COLO668 (cell line): ENCODE results near the gene CHCHD2.
"Not testable (repeated sequence)": the region's sequence is repeated elsewhere in the genome, so short reads cannot be mapped to it uniquely, and the experiment has no call there.

Source experiments
- DNase-seq: peaks from one replicate; lab custom pipeline; 2025; ENCODE audit not compliant: unreplicated experiment; lab: John Stamatoyannopoulos, UW

Gene CHCHD2

DNA sequence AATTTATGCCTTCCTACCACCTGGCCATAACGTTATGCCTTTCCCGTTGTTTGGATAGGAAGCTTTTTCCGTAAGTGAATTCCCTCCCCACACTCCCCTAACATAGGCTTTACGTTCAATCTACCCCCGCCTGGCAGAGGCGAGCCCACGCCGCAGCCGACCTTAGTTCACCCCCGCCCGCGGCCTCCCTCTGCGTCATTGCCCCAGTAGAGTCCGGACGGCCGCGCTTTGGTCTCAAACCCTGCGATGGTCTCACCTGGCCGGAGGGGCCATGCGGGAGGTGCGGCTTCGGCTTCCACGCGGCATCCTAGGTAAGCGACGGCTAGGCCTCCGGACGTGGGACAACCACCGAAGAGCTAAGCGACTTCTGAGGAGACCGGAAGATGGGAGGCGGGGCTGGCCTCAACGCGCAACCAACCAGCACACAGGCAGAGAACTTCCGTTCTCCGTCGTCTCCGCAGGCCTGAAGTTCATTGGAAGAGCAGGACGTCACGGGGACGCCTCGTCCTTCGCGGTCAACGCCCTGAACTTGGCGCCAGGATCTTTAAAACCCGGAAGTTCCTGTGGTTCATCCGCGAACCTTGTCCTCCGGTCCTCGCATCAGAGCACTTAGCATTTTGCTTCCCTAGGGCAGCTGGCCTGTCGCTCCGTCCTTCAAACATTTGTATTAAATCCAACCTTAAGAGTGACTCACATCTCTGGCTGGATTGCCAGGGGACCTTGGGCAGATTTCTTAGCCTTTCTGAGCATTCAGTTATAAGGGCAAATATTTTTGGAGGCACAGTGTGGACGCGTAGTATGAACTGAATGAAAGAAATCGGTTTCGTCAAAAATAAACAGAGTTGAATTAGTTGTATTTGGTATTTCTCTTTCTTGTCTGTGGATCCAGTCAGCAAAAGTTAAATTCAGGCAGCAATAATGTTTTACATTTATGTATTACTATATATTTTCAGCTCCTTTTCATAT lies at the start of gene CHCHD2:
TSS of gene CHCHD2 (minus strand) at position 369 of the 966 bp plus-strand sequence. CDS start at position 306, 63 bp downstream.
- DNase-seq, result peak; percentile 97

DNA sequence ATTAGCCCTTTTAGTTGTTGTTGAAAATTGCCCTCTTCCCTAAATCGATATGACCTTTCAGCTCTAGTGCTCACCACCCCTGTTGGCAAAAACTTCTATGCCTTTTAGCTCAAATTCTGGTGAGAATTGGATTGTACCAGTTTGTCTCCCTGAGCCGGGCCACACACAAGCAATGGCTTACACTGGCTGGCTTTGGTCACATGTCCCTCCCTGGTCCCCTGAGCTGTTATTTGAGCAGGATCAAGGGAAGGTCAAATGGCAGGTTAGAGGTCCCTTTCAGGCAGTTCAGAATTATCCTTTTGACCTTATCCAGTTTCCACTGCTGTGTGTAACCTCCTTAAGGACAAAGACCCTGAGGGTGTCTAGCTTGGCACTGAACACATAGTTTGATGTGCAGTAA lies 24.8 kb upstream of the CHCHD2 start:
- DNase-seq, result not testable (repeated sequence)

GRCh38 chr7:56127241-56127975 lies 21.1 kb upstream of the CHCHD2 start:
- no peak for DNase-seq

GRCh38 chr7:56125831-56126230 lies 19.6 kb upstream of the CHCHD2 start:
- no peak for DNase-seq

DNA sequence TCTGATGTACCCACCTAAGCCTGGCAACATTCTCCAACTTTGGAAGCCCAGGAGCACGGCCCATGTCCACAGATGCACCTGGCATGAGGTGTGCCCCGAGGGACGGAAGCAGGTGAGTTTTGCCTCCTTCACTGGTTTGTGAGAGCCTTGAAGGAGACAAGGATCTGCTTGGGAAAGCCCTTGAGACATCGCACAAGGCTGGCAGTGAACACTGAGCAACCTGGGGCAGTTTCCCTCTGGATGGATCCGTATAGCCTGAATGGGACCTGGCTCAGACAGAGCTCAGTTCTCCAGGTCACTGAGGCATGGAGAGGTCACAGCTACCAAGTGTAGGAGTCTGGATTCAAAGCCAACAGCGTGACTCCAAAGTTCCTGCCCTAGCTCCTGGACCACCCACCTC lies 18.7 kb upstream of the CHCHD2 start:
- DNase-seq, result no peak

- DNase-seq, result no peak
Observed at GRCh38 chr7:56121440-56121839, 15.2 kb upstream of the CHCHD2 start.

- DNase-seq, result peak; percentile 74
Observed at GRCh38 chr7:56115852-56116538, 9.7 kb upstream of the CHCHD2 start, which contains the start of gene NUPR2. Gene NUPR2, minus strand, starts transcription at chr7:56116417. Its CDS starts 103 bp downstream, at chr7:56116314.

- DNase-seq, result not testable (repeated sequence)
Observed at GRCh38 chr7:56112244-56112643, 6.0 kb upstream of the CHCHD2 start.

DNA sequence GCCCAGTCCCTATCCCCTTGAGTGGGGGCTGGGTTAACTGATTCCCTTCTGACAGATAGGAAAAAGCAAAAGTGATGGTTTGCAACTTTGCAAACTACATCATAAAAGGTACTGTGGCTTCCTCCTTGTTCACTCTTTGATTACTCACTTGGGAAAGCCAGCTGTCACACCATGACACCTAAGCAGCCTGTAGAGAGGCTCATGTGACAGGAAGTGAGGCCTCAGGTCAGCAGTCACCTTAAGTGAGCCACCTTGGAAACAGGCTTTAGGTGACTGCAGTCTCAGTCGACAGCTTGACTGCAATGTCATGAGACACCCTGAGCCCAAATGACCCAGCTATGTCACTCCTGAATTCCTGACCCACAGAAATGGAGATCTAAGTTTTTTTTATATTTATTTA lies 4.3 kb upstream of the CHCHD2 start:
- DNase-seq, result peak; percentile 4

- DNase-seq, result no peak
Observed at GRCh38 chr7:56107954-56108258, 1.6 kb upstream of the CHCHD2 start.

- DNase-seq, result peak; percentile 25
Observed at GRCh38 chr7:56105508-56105907, 768 bp downstream of the CHCHD2 start.

GRCh38 chr7:56104138-56104537 lies 2.1 kb downstream of the CHCHD2 start:
- not testable (repeated sequence) for DNase-seq

GRCh38 chr7:56099653-56100052 lies 6.6 kb downstream of the CHCHD2 start:
- DNase-seq, result no peak

- not testable (repeated sequence) for DNase-seq
Observed at GRCh38 chr7:56098187-56099008, 7.9 kb downstream of the CHCHD2 start.

- DNase-seq, result no peak
Observed at GRCh38 chr7:56097700-56098099, 8.6 kb downstream of the CHCHD2 start.

- peak; percentile 29 for DNase-seq
Observed at GRCh38 chr7:56092789-56093531, 13.3 kb downstream of the CHCHD2 start, which contains the start of gene PHKG1. Gene PHKG1, minus strand, starts transcription at chr7:56092952. Its CDS starts 4,011 bp downstream, at chr7:56088941.

DNA sequence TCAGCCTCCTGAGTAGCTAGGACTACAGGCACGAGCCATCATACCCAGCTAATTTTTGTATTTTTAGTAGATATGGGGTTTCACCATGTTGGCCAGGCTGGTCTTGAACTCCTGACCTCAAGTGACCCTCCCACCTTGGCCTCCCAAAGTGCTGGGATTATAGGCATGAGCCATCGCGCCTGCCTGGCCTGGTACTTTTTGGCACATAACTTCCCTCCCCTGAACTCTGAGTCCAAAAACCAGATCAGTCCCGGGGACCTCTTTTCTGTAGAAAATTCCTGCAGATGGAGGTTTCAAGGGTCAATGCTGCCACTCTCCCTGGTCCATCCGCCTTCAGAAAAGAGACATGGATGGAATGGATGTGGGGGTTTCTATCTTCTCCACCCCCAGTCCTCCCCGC lies 13.9 kb downstream of the CHCHD2 start:
- not testable (repeated sequence) for DNase-seq

DNA sequence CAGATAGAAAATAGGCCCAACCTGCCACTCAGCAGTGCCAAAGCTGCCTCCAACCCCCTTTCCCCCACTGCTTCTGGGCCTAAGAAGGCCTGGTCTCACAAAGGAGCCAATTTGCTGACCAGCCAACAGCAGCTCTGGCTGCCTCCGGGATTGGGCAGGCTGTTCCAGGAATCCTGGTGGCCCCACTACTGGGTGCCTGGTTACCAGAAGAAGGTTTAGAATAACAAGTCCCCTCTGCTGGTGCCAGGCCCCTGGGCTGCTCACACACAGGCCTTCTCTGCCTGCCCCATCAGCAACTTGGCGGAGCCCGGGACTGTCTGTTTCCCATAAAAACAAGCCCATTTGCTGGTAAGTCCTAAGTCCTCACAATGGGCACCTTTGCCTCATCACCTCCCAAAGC lies 14.7 kb downstream of the CHCHD2 start:
- no peak for DNase-seq

GRCh38 chr7:56087445-56087844 lies 18.8 kb downstream of the CHCHD2 start:
- no peak for DNase-seq

DNA sequence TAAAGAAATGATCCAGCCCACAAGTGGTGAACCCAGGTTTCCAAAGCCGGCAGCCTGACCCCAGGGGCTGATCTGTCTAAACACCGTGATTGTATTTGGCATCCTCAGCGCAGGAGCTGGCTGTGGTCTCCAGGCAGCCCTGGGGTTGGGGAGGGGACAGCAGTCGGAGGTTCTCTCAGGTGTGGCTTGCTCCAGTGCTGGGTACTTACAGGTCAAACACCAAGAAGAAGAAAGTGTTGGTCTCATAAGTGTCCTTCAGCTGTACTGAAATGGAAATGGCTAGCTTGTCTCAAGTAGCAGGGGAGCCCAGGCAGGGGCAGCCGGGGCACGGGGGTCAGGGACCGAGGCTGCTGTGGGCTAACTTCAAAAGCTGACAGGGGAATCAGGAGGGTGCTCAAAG lies 19.5 kb downstream of the CHCHD2 start:
- DNase-seq, result no peak
